COLO668 (cell line): Measurements from ENCODE around the gene RPL29.
A peak's percentile ranks its signal among the peaks of the same experiment; 100 is the strongest.

ENCODE experiments used
- DNase-seq: peaks from one replicate; lab custom pipeline; 2025; ENCODE audit not compliant: unreplicated experiment; lab: John Stamatoyannopoulos, UW

RPL29 gene

DNA sequence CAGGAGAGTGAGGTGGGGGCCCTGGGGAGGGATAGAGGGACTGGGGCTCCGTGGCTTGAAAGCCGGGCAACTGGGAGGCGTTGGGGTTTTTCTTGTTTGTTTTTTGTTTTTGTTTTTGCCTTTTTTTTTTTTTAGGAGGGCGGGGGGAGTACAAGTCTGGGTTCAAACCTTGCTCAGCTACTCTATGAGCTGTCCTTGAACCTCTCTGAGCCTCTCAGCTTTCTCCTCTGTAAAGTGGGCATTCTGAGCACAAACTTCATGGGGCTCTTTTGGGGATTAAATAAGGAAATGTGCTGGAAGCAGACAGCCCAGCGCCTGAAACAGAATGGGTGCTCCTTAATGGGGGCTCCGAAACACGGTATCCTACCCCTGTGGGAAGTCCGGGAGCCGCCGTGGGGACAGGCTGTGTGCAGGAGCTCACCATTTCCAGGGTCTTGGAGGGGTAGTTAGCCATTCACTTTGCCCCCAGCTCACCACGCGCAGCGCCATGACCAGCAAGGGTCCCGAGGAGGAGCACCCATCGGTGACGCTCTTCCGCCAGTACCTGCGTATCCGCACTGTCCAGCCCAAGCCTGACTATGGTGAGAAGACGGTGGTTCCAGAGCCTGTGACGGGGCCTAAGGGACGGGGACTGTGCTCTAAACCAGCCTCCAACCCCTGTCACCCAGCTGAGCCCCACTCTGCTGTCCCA lies 12.0 kb downstream of the RPL29 start:
- no peak for DNase-seq

DNA sequence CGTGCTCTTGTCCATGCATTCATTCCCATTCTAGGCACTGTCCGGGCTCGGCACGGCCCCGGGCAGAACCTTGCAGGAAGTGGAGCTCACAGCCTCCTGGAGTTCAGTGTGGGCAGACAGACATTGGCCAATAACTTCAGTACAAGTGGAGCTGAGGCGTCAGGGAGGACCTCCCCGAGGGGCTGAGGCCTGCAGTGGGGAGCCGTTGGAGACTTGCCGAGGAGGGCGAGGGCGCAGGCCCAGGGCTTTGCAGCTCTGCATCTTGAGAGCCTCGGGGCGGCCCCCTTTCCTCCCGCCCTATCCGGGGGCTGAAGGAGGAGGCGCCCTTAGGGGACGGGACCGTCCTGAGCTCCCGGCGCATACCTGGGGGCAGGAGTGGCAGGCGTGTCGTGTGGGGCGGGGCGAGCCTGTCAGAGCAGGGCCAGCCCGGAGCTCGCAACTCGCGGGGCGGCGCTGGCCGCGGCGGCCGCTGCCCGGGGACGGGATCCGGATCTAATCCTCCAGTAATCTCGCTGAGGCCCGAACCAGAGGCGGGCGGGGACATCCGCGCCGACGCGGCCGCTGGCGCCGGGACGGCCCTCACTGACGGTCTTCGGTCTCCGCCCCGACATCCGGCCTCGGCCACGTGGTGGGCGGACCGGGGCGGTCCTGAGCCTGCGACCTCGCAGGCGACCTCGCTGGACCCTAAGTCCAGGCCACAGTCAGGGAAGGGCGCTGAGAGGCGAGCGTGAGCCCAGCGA lies 12.7 kb downstream of the RPL29 start, which contains the start of gene ACY1:
Gene ACY1 (plus strand): TSS at position 698 of the 740 bp plus-strand sequence. CDS start 530 bp downstream, outside the sequence.
- peak; percentile 76 for DNase-seq

DNA sequence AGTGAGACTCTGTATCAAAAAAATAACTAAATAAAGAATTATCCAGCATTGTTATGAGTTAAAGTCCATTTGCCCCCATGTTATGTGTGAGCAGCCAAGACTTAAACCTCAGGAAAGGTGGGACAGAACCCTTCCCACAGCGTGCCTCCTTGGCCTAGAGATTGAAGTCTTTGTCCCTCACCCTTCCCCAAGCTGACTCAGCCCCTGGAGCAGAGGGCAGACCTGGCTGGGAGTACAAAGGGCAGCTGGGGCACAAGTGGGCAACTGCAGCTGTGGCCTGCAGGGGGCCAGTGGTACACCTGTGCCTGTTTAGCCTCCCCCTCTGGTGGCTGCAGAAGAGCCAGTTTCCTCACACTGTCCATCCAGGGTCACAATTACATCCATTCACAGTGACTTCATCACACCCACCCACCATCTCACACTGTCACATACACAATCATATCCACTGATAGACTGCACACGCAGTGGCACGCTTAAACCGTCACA lies 13.3 kb downstream of the RPL29 start:
- DNase-seq, result peak; percentile 81

DNA sequence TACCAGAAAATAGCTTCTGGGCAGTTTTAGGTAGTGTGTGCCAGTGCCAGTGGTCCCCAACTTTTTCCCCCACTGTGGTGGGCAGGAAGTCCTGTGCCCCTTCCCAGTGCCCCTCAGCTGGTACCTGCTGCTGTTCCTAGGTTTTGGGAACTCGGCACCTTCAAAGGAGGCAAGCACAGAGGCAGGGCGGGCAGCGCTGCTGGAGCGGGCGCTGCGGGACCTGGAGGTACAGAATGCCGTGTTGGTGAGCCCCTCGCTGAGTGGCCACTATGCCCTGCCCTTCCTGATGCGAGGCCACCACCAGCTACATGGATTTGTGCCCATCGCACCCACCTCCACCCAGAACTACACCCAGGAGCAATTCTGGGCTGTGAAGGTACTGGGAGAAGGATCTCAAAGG lies 15.4 kb downstream of the RPL29 start:
- DNase-seq, result no peak

DNA sequence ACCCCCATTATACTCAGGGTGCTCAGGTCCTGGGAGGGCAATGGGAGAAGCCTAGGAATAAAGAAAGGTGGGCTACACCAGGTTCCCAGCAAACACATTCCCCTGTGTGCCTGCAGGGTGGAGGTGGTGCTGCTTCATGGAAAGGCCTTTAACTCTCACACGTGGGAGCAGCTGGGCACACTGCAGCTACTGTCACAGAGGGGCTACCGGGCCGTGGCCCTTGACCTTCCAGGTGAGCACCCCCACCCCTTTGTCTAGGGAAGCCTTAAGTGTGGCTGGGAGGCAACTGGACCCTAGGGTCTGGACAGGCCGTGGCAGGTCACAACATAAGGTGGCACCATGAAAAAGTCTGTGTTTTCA lies 17.6 kb downstream of the RPL29 start:
- no peak for DNase-seq

DNA sequence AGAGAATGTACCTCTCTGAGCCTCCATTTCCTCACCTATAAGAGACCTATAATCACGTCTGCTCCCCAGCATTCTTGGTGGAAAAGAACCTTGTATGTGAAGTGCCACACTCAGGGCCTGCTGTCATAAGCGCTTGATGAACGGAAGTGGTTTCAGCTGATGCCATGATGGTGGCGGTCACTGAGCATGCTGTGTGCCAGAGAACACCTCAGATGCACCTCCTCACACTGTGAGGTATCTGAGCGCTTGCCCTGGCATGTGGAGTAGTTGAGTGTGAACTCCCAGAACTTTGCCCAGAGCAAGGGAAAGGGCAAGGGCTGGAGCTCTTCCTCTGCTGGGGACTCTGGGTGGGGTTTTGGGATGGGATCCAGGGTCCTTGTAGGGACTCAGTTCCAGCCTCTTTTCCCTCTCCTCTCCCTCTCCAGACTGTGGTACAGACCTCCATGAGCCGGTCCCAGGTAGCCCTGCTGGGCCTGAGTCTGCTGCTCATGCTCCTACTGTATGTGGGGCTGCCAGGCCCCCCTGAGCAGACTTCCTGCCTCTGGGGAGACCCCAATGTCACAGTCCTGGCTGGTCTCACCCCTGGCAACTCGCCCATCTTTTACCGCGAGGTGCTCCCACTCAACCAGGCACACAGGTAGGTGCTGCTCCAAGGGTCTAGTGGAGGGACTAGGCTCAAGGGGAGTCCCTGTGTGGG lies 18.1 kb downstream of the RPL29 start:
- DNase-seq, result no peak

DNA sequence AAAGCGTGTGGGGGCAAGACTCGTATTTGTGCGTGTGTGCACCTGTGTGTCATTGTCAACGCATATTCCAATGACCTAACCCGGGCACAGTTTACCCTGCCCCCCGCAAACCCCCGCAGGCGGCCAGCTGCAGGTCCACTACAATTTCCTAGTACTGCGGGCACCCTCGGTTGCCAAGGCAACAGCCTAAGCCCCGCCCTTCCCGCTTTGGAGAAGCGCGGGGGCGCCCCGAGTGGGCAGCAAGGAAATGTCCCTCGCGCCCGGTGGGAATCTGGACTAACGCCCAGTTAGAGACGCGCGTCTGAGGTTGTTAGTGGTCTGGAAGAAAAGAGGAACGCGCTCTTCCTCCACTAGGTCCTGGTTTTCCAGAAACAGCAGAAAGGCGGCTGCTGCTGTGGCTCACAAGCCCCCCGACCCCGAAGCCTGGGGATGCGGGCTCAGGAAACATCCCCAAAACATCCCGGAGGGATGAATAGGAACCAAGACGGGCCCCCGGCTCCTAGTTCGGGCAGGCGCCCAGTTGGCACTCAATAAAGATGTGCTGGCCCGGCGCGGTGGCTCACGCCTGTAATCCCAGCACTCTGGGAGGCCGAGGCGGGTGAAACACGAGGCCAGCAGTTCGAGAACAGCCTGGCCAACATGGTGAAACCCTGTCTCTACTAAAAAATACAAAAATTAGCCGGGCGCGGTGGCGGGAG lies 19.7 kb downstream of the RPL29 start:
- peak; percentile 64 for DNase-seq

DNA sequence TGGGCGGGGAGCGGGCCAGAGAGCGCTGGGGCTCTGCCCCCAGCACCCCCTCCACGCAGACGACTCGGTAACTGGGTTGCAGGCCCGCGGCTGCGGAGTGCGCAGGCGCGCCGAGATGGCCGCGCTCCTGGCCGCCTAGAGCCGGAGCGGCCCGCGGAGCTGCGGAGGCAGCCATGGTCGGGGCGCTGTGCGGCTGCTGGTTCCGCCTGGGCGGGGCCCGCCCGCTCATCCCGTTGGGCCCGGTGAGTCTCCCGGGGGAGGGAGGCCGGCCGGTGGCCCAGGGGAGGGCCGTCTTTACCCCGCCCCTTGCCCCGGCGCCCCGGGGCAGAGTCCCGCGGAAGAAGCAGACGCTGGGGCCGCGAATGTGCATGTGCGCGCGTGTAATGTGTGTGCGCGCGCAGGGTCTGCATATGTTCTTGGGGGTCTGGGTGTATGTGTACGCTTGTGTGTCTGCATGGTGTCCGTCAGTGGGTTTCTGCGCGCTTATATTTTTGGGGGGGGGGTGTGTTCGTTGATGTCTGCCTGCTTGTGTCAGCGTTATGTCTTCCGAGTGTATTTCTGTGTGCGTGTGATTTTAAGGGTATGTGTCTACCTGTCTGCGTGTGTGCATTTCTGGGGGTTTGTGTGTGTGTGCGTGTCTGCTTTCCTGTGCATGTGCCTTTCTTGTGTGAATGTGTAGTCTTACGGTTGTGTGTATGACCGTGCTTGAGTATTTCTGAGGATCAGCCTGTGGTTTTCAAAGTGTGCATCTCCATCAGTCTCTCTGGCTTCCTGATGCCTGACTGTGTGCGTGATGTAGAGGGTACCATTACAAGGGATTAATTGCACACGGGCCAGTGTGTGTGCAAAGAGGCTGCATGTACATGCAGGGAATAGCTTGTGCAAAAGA lies 20.5 kb downstream of the RPL29 start, which contains the start of gene ABHD14A:
Gene ABHD14A (plus strand): TSS at position 102 of the 889 bp plus-strand sequence. CDS start 72 bp downstream, at position 174.
- peak; percentile 69 for DNase-seq

DNA sequence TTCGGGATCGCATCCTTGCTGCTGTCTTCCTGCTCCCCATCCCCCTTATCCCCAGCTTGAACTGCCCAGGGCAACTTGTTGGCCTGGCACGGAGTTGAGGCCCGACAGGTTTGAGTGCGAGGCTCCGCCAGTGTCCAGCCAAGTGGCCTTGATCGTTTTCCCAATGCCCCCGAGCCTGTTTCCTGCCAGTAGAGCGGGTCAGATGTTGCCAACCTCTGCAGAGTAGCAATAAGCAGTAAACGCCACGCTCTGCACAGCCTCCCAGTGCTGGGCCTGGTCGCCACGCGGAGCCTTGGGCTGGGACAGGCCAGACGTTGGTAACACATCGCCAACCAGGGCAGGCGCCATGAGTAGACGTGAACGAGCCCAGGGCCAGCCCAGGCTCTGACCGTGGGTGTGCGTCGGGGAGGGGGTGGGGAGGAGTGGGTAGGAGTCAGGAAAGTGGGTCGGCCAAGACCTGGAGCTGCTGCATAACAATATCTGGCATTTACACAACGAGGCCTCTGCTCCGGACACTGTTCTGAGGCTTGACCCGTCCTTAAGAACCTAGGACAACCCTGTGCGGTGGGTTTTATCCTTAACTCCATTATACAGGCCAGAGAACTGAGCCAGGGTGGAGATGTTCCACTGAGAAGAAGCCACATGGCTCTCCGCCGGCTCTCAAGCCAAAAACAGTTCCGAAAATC lies 21.3 kb downstream of the RPL29 start:
- peak; percentile 31 for DNase-seq

DNA sequence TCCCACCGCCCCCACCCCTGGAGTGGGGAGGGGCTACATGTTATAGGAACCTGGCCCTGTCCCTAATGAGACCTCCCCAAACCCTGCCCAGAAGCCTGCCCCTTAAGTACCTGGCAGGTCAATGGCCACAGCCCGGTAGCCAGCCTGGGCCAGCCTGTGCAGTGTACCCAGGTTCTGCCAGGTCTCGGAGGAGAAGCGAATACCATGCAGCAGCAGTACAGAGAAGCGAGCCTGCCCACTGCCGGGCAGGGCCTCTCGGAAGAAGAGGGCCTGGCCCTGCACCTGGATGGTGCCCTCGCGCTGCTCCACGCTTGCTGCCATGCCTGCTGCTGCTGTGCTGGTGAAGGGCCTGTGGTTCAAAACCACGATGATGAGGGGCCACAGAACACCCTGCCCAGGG lies 24.3 kb downstream of the RPL29 start:
- no peak for DNase-seq

DNA sequence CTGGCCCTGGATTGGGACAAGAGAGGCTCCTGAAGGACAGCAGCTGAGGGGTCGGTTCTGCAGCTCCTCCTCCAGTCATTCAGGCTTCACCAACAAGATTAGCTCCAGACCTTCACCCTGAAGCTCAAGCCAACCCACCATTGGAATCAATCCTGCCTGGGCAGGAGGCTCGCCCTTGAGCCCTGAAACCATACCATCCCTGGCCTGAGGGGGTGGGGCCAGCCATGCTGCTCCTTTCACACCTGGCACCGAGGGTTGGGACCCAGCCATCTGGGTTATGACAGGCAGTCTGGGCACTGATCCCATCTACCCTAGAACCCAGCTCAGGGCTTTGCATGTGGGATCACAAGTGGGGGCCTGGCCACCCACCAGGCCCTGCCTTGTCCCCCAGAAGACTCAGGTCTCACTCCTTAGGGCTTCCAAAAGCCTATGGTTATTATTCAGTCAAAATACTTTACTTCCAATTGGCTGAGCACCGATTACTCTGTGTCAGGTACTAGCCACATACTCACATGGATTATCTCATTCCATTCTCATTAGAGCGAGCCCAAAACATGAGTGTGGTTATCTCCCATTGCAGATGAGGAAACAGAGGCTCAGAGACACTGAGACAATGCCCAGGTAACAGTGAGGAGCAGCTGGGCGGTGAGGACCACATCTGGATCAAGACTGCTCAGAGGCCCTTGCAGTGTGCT lies 24.9 kb downstream of the RPL29 start:
- DNase-seq, result peak; percentile 34

DNA sequence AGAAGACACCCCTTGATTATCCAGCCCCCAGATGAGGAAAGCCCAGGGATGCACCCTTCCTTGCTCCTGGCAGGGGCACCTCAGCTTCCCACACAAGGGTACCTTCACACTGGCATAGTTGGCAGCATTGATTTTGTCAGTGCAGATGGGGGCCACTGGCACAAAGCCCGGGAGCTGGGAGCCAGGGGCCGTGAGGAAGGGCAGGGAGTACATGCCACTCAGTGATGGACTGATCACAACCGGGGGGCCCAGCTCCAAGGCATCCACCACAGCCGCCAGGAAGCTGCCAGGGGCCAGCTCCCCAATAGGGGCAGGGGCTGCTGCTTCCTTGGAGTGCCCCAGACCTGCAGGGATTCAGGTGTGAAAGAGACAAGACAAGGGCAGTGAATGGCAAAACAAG lies 25.9 kb downstream of the RPL29 start:
- DNase-seq, result no peak

DNA sequence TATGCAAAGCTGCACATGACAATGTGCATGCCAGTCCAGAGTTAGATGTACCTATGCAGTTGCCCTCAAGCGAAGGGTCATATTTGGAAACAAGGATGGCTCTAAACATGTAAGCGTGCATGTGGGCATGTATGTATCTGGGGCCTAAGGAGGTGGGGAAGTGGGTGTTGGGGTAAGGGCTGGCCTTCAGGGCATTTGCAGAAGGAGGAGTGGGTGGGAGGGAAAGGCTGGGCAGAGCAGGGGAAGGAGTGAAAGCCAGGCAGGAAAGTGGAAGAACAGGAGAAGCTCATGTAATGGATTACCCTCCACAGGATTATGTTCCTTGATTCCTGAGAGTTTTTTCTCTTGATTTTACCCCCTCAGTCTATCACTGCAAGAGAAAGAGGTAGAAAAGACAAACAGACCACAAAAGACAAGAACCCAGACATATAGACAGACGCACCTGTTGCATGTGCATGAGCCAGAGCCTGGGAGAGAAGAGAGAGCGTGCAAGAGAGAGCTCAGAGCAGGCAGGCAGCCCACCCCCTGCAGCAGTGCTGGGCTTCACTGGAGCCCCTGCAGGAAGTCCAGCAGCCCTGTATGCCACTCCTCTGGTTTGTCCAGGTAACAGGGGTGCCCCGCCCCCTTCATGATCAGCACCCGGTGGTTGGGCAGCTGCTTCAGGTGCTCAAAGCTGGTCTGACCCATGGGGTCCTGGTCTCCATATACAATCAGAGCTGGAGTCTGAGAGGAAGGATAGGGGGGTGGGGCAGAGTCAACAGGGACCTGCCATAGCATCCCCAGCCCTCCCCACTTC lies 26.6 kb downstream of the RPL29 start:
- DNase-seq, result peak; percentile 35

DNA sequence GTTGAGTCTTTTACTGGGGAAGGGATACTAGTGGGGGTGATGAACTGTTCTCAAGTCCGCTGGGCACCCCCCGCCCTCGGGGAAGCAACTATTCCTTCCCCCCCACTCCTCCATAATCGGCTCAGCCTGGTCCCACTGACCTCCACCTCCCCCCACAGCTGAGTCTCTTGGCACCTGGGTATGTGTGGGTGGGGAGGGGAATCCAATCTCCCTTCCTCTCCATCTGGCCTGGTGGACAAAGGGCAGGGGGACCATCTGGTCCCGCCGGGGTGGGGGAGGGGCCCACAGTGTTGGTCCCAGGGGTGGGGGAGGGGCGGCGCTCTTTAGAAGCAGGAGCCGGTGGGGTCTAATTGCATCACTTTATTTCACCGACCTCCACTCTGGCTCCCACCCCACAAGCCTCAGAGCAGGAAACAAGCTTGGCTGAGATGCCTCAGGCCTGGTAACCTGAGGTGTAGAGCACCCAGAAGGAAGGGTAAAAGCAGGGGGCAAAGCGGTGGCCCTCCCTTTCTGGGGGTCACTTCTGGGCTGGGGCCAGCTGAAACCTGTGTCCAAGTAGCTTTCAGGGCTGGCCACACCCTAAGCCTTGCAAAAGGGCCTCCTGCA lies 27.4 kb downstream of the RPL29 start:
- peak; percentile 75 for DNase-seq

DNA sequence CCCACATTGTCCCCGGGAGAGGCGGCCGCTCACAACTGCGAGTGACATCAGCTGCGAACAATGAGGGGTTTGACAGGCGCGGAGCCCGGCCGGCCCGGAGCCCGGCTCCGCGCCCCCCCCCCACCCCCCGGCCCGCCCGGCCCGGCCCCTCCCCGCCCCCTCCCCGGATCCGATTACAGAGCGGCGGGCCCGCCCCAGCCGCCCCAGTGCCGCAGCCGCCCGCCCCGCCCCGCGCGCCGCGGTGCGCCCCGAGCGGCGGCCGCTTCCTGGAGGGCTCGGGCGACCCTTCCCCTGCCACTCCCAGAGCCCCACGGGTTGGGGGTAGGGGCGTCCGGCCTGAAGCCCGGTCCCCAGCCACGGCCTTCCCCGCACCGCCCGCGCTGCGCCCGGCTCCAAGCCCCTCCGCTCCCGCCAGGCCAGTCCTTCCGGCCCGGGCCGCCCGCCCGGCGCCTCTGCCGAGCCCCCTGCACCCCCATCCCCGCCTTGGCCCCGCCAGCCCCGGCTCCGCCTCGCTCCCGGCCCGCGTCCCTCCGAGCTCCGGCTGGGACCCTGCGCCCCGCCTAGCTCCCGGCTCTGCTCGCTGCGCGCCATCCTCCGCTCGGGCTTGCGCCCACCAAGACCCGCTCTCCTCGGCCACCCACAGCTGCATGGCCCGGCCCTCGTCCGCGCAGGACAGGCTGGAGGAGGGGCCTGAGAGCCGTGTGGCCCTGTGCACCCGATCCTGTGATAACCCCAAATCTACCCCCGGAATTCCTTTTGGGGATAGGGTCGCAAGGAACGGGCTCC lies 28.1 kb downstream of the RPL29 start, which contains the start of gene PCBP4:
Gene PCBP4 (minus strand): TSS at position 71 of the 786 bp plus-strand sequence. CDS start 6,214 bp downstream, outside the sequence.
- DNase-seq, result peak; percentile 70

DNA sequence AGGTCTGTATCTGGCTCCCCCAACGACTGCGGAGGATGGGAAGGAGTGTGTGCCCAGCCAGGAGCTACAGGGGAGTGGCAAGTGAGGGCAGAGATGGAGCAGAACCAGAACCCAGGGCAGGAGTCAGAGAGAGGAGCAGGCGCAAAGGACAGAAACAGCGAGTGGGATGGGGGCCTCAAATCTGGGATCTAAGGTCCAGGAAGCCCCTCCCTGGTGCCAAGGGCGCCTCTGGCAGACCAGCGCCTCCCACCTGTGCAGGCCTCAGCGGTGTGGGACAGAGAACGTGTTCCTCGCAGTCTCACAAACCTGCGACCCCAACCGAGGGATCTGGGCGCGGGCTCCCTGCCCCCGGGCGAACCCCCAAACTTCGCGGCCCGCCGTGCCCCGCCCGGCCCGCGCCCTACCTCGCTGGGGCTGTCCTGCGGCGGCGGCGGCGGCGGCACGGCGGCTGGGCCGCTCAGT lies 28.7 kb downstream of the RPL29 start:
- peak; percentile 30 for DNase-seq

DNA sequence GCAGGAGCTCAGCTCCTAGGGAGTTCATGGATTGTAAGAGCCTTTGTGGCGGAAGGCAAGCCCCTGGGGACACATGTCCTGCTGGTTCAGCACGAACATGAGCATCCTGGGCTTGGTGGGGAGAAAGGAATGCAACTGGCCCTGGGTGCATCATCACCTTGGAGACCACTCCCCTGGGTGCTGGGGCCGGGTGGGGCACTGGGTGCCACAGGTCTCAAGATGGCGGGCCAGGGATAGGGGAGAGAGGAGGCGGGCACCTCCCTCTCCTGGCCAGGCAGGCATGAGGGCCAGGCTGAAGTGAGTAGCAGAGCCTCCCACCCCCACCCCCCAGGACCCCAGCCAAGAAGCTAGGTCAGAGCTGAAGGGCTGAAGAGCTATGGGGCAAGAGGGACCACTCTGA lies 29.2 kb downstream of the RPL29 start:
- peak; percentile 18 for DNase-seq
